AG04449 (cell line): ENCODE data around the gene TAP1.

Experiments used
- CTCF ChIA-PET: fragments of 350-600 bp; formaldehyde crosslinking; extraction: SDS; loops from one replicate; lab custom pipeline; 2021; ENCODE audit warnings: antibody characterized with exemption; lab: Yijun Ruan, JAX
- POLR2A ChIA-PET: fragments of 400-600, 350-600 bp; formaldehyde crosslinking; extraction: SDS; loops from one replicate; lab custom pipeline; 2020; ENCODE audit warnings: antibody characterized with exemption, inconsistent platforms; lab: Yijun Ruan, JAX
- DNase-seq: peaks from one replicate; pipeline ENCODE4 v3.0.0-alpha.2; 2010; ENCODE audit warnings: low read depth, low spot score
- H3K4me3 ChIP-seq: 2 replicates; pipeline ENCODE4 v1.5.1; 2011; ENCODE audit warnings: low read depth, mild to moderate bottlenecking, control low read depth, low read length
- CTCF ChIP-seq: IDR thresholded peaks from one replicate; pipeline ENCODE4 v1.5.1; 2011; ENCODE audit warnings: mild to moderate bottlenecking, moderate library complexity, low read length, control low read depth, inconsistent platforms; ENCODE audit not compliant: insufficient read depth; ENCODE audit errors: missing control alignments

The TAP1 gene

GRCh38 chr6:32851025-32851424, 2.5 kb downstream of the TAP1 start:
- POLR2A ChIA-PET, result no interaction called here
- DNase-seq, result no peak
- CTCF ChIA-PET, result interaction anchor here (0.9 to 3.7 kb wide), 11 partner anchors 8 to 102 kb away, joined by 3 to 71 read pairs (median 5); partner anchors contain the start of genes HLA-DMA and TAP2
- no peak overlapping the region for H3K4me3 ChIP-seq
- TF ChIP-seq CTCF, result no peak

- no peak for TF ChIP-seq CTCF
- DNase-seq, result no peak
- H3K4me3 ChIP-seq, result no peak overlapping the region
- POLR2A ChIA-PET, result no interaction called here
- CTCF ChIA-PET, result interaction anchor here (2.0 to 3.7 kb wide), 3 partner anchors 10 to 19 kb away, joined by 9 to 71 read pairs (median 16); partner anchors contain the start of gene TAP2
Observed at GRCh38 chr6:32849126-32849525, 4.4 kb downstream of the TAP1 start.

- no peak overlapping the region for H3K4me3 ChIP-seq
- ChIA-PET POLR2A (no interaction called here), CTCF (interaction anchor here (1.3 to 11.4 kb wide), 3 partner anchors 9 to 106 kb away, joined by 3 to 313 read pairs (median 4); partner anchors contain the start of genes PSMB9, TAP1 and TAP2)
- no peak for TF ChIP-seq CTCF
- DNase-seq, result no peak
Observed at GRCh38 chr6:32847795-32848194, 5.7 kb downstream of the TAP1 start.

- TF ChIP-seq CTCF, result no peak
- no peak overlapping the region for H3K4me3 ChIP-seq
- DNase-seq, result no peak
- ChIA-PET CTCF (interaction anchor here (1.3 to 11.4 kb wide), 4 partner anchors 9 to 107 kb away, joined by 3 to 402 read pairs (median 158); partner anchors contain the start of genes PSMB9, TAP1 and TAP2), POLR2A (no interaction called here)
Observed at GRCh38 chr6:32847004-32847403, 6.5 kb downstream of the TAP1 start.

- no peak overlapping the region for H3K4me3 ChIP-seq
- TF ChIP-seq CTCF, result no peak
- no peak for DNase-seq
- POLR2A ChIA-PET, result interaction anchor here (1.0 to 1.6 kb wide), 2 partner anchors 8 to 126 kb away, joined by 4 read pairs; partner anchors contain the start of genes PSMB9 and TAP1
- CTCF ChIA-PET, result interaction anchor here (0.8 to 11.4 kb wide), 9 partner anchors 12 to 591 kb away, joined by 3 to 402 read pairs (median 3); partner anchors contain the start of genes PSMB9 and TAP1
Observed at GRCh38 chr6:32845384-32845884, 8.1 kb downstream of the TAP1 start.

GRCh38 chr6:32844839-32845383, 8.6 kb downstream of the TAP1 start:
- no peak for DNase-seq
- peak overlapping the region; percentile 76 for H3K4me3 ChIP-seq
- POLR2A ChIA-PET, result interaction anchor here (1.0 to 1.6 kb wide), 2 partner anchors 9 to 127 kb away, joined by 4 read pairs; partner anchors contain the start of genes PSMB9 and TAP1
- no peak for TF ChIP-seq CTCF
- CTCF ChIA-PET, result interaction anchor here (0.8 to 11.4 kb wide), 9 partner anchors 12 to 590 kb away, joined by 3 to 402 read pairs (median 3); partner anchors contain the start of genes PSMB9 and TAP1
